GM12864 (cell line): ENCODE measurements around the gene TESMIN.

Experiments used
- DNase-seq: peaks from one replicate; pipeline ENCODE4 v3.0.0-alpha.2; 2011; ENCODE audit warnings: low read depth
- H3K4me3 ChIP-seq: 2 replicates; pipeline ENCODE4 v1.5.1; 2011; ENCODE audit warnings: mild to moderate bottlenecking, low read depth, low read length, control low read depth
- CTCF ChIP-seq: IDR thresholded peaks from 2 replicates; pipeline ENCODE4 v1.5.1; 2011; ENCODE audit warnings: low read depth, mild to moderate bottlenecking, moderate library complexity, low read length, control low read depth, inconsistent platforms; ENCODE audit errors: missing control alignments

TESMIN gene

GRCh38 chr11:68749229-68750123 is 1.8 kb downstream of the TESMIN start:
- no peak overlapping the region for H3K4me3 ChIP-seq
- no peak for TF ChIP-seq CTCF
- DNase-seq = no peak

- H3K4me3 ChIP-seq = no peak overlapping the region
- TF ChIP-seq CTCF = no peak
- DNase-seq = no peak
Observed at GRCh38 chr11:68748061-68748460, 3.3 kb downstream of the TESMIN start.

- DNase-seq = no peak
- H3K4me3 ChIP-seq = no peak overlapping the region
Observed at GRCh38 chr11:68743539-68743938, 7.8 kb downstream of the TESMIN start.

GRCh38 chr11:68741463-68741862 is 9.9 kb downstream of the TESMIN start:
- H3K4me3 ChIP-seq = no peak overlapping the region
- TF ChIP-seq CTCF = no peak
- DNase-seq = no peak

More at GRCh38 chr11:68743539-68743938, 7.8 kb downstream of the TESMIN start:
- TF ChIP-seq CTCF = no peak

- no peak for DNase-seq
- no peak overlapping the region for H3K4me3 ChIP-seq
Observed at GRCh38 chr11:68735646-68736045, 15.7 kb downstream of the TESMIN start.

GRCh38 chr11:68735125-68735524 is 16.2 kb downstream of the TESMIN start:
- H3K4me3 ChIP-seq = no peak overlapping the region
- TF ChIP-seq CTCF = no peak
- no peak for DNase-seq

More at GRCh38 chr11:68735646-68736045, 15.7 kb downstream of the TESMIN start:
- no peak for TF ChIP-seq CTCF

GRCh38 chr11:68734111-68734510 is 17.2 kb downstream of the TESMIN start:
- no peak for DNase-seq
- TF ChIP-seq CTCF = no peak
- H3K4me3 ChIP-seq = no peak overlapping the region
